HG03066 (cell line): Measurements from ENCODE around the gene SMPDL3A.

Experiments
- ATAC-seq: cut with Tn5 transposase; IDR thresholded peaks from one replicate; pipeline ENCODE4 v1.9.1; 2021; ENCODE audit warnings: low read depth; ENCODE audit not compliant: unreplicated experiment

SMPDL3A gene

GRCh38 chr6:122839906-122840305 is 50.8 kb downstream of the SMPDL3A start:
- no peak for ATAC-seq

GRCh38 chr6:122845464-122845863 is 56.4 kb downstream of the SMPDL3A start:
- no peak for ATAC-seq

GRCh38 chr6:122845916-122846612 is 57.0 kb downstream of the SMPDL3A start:
- no peak for ATAC-seq

GRCh38 chr6:122853259-122853995 is 64.4 kb downstream of the SMPDL3A start:
- peak; percentile 89 for ATAC-seq
